Right atrium auricular region (tissue), 2 donors: Measurements from ENCODE around the gene MGLL. TPM values are rescaled to one million over a fixed set of nuclear protein-coding genes. Genes with fewer than 3 reads are reported as not detected.

Source experiments
- DNase-seq: peaks from one replicate; pipeline ENCODE4 v3.0.0-alpha.2; 2019; ENCODE audit warnings: low spot score
- H3K27ac ChIP-seq, 2 donors: fragments of 200-600 bp; sonication (generic); 1 replicate in 1 of 2; 2 replicates in 1 of 2; pipeline ENCODE4 v1.5.1; 2016 to 2019
- H3K27me3 ChIP-seq, 2 donors: fragments of 200-600 bp; sonication (generic); one replicate each; pipeline versions ENCODE4 v1.5.1 to v1.6.0; 2017 to 2019
- H3K36me3 ChIP-seq: fragments of 200-600 bp; sonication (generic); one replicate; pipeline ENCODE4 v1.5.1; 2016
- H3K4me1 ChIP-seq, 2 donors: fragments of 200-600 bp; sonication (generic); one replicate each; pipeline versions ENCODE4 v1.5.1 to v1.6.0; 2017 to 2019
- H3K4me3 ChIP-seq, 2 donors: fragments of 200-600 bp; sonication (generic); 1 replicate in 1 of 2; 2 replicates in 1 of 2; pipeline ENCODE4 v1.5.1; 2017 to 2019; ENCODE audit warnings: mild to moderate bottlenecking in 1 of 2, moderate library complexity in 1 of 2
- H3K9me3 ChIP-seq, 2 donors: fragments of 200-600 bp; sonication (generic); one replicate each; pipeline ENCODE4 v1.5.1; 2019
- CTCF ChIP-seq, 2 donors: fragments of 200-600 bp; sonication (generic); IDR thresholded peaks; one replicate each; pipeline ENCODE4 v1.5.1; 2019; ENCODE audit warnings: antibody characterized with exemption in 2 of 2
- total RNA-seq, 2 donors: library from RNA; depleted of rRNA; stranded (reverse); fragments of >200 nt; gene quantifications; one replicate each; pipeline ENCODE4 v1.1.0, GENCODE V29; 2016

The MGLL gene
- total RNA-seq, 2 donors from 2014 or later, result 36.3 to 46.4 TPM

DNA sequence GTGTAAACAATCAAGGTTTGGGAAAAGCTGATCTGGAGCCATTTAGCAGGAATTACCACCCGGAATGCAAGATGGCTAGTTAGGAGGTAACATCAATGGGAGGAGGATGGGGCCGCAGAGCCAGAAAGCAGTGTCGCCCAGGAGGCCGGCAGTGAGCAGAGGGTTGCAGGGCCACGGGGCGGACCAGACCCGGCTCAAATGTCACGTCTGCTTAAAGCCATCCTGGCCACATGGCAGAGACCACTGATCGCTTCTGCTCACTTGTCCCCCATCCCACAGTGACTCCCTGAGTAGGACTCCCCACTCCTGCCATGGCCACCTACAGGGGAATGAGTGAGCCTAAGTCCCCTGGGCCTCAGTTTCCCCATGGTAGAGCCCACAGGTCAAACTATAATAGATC is 18.2 kb downstream of the MGLL start:
- Histone ChIP-seq H3K4me3 (no peak overlapping the region), H3K27me3 (no peaks in the 10 kb centered on the region), H3K9me3 (no peaks in the 10 kb centered on the region), H3K27ac (no peak overlapping the region), H3K4me1 (peaks cover 0 to 25% of the 10 kb centered on the region in 2 donors), H3K36me3 (peaks cover 11% of the 10 kb centered on the region)
- TF ChIP-seq CTCF (IDR thresholded peaks at IDR 0.05), result no peak
- no peak for DNase-seq

GRCh38 chr3:127803619-127804018 is 18.7 kb downstream of the MGLL start:
- H3K27me3 ChIP-seq, result no peaks in the 10 kb centered on the region
- no peak overlapping the region for H3K4me3 ChIP-seq
- DNase-seq, result no peak
- no peaks in the 10 kb centered on the region for H3K9me3 ChIP-seq
- peaks cover 0 to 25% of the 10 kb centered on the region in 2 donors for H3K4me1 ChIP-seq
- H3K27ac ChIP-seq, result no peak overlapping the region
- TF ChIP-seq CTCF (IDR thresholded peaks at IDR 0.05), result no peak
- peaks cover 6% of the 10 kb centered on the region for H3K36me3 ChIP-seq

DNA sequence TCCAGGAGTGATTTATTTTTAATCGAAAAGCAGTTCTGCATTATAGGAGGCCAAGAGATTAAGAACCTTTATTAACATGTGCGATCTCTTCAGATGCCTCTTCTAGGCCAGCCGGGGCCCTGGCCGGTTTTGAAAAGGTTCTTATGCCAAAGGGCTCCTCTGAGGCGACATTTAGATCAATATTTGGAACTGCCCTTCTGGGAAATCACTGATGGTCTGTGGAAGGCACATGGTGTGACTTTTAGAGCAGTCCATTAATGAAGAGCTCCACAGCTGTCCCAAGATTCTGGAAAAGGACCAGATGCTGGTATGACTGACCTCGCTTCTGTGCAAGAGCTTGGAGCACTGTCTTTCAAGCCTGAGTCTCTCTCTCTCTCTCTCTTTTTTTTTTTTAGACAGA is 19.7 kb downstream of the MGLL start:
- DNase-seq, result no peak
- no peak for TF ChIP-seq CTCF (IDR thresholded peaks at IDR 0.05)
- Histone ChIP-seq H3K9me3 (no peaks in the 10 kb centered on the region), H3K27me3 (no peaks in the 10 kb centered on the region), H3K36me3 (peaks cover 3% of the 10 kb centered on the region), H3K4me3 (no peak overlapping the region), H3K4me1 (peaks cover 0 to 25% of the 10 kb centered on the region in 2 donors), H3K27ac (no peak overlapping the region)

GRCh38 chr3:127801731-127802313 is 20.5 kb downstream of the MGLL start:
- Histone ChIP-seq H3K27me3 (no peaks in the 10 kb centered on the region), H3K4me3 (no peak overlapping the region), H3K9me3 (no peaks in the 10 kb centered on the region), H3K4me1 (peaks cover 0 to 25% of the 10 kb centered on the region in 2 donors), H3K36me3 (peaks cover 3% of the 10 kb centered on the region), H3K27ac (no peak overlapping the region)
- no peak for TF ChIP-seq CTCF (IDR thresholded peaks at IDR 0.05)
- no peak for DNase-seq

DNA sequence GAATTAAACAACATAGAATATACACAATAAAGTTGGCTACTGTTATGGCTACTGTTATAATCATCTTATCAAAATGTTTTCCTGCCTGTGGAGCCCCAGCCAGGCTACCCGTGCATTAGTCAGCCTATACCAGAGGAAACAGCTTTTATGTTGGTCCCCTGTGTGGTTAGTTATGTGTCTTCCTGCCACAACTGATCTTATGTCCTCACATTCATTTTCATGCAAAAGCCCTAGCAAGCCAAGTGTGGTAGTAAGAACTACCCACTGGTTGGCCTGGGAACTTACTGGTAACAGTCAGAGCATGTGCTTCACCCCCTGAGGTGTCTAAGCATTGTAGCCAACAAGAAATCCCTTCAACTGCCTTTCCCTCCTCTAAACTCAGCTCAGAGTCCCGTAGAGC is 21.8 kb downstream of the MGLL start:
- Histone ChIP-seq H3K9me3 (no peaks in the 10 kb centered on the region), H3K36me3 (peaks cover 2% of the 10 kb centered on the region), H3K27ac (no peak overlapping the region), H3K27me3 (no peaks in the 10 kb centered on the region), H3K4me1 (peaks cover 0 to 25% of the 10 kb centered on the region in 2 donors), H3K4me3 (no peak overlapping the region)
- DNase-seq, result no peak
- no peak for TF ChIP-seq CTCF (IDR thresholded peaks at IDR 0.05)
